C4-2B (cell line): ENCODE measurements around the gene NCKAP5.

Experiments used
- H3K27ac ChIP-seq: fragments of 450-650 bp; 2 replicates; pipeline ENCODE4 v1.5.1; 2017
- ZFX ChIP-seq: fragments of 450-650 bp; IDR thresholded peaks from 2 replicates; pipeline ENCODE4 v1.6.1; 2017
- TF ChIP-seq, protein P1 (sequence below): fragments of 450-650 bp; conservative IDR thresholded peaks from 2 replicates; pipeline ENCODE4 v1.5.1; 2017; ENCODE audit warnings: mild to moderate bottlenecking

The NCKAP5 gene

DNA sequence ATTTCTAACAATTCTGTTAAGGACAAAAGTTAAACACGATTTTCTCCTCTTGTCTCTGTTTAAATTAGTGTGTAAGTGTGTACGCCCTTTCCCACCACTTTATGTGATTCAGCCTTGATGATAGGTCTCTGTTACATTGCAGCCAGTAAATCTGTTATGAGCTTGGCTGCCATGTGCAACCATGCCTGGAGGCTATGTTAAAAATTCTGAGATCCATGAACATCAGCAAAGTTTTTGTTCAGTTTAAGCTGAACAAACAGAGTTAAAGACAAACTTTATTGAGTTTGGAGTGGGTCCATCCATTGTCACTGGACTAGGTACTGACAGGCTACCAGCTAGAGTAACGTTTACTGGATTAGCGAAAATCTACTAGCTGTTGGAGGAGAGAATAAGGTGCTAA is 110.4 kb downstream of the NCKAP5 start:
- no peak for TF ChIP-seq ZFX
- TF ChIP-seq, protein P1, sequence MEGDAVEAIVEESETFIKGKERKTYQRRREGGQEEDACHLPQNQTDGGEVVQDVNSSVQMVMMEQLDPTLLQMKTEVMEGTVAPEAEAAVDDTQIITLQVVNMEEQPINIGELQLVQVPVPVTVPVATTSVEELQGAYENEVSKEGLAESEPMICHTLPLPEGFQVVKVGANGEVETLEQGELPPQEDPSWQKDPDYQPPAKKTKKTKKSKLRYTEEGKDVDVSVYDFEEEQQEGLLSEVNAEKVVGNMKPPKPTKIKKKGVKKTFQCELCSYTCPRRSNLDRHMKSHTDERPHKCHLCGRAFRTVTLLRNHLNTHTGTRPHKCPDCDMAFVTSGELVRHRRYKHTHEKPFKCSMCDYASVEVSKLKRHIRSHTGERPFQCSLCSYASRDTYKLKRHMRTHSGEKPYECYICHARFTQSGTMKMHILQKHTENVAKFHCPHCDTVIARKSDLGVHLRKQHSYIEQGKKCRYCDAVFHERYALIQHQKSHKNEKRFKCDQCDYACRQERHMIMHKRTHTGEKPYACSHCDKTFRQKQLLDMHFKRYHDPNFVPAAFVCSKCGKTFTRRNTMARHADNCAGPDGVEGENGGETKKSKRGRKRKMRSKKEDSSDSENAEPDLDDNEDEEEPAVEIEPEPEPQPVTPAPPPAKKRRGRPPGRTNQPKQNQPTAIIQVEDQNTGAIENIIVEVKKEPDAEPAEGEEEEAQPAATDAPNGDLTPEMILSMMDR, result no peak
- no peak overlapping the region for H3K27ac ChIP-seq

DNA sequence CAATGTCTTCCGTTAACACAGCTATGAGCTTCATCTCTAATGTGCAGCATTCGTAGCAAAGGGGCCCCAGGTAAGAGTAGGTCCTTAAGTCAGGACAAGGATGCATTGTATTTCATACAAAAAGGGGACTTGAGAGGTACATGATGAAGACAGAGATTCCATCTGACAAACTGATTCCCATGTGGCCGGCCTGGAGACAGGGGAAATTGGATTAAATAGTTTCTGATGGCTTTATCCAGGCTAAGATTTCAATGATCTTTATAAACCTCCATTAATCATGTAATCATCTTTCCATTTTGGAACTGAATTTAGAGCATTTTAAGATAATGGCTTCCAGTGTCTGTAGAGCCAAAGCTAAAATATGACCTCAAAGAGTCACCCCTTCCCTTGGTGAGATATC is 111.3 kb downstream of the NCKAP5 start:
- H3K27ac ChIP-seq, result no peak overlapping the region
- TF ChIP-seq ZFX, result no peak
- TF ChIP-seq, protein P1, result no peak

- TF ChIP-seq, protein P1, result no peak
- no peak for TF ChIP-seq ZFX
- H3K27ac ChIP-seq, result no peak overlapping the region
Observed at GRCh38 chr2:133456156-133456555, 112.1 kb downstream of the NCKAP5 start.

DNA sequence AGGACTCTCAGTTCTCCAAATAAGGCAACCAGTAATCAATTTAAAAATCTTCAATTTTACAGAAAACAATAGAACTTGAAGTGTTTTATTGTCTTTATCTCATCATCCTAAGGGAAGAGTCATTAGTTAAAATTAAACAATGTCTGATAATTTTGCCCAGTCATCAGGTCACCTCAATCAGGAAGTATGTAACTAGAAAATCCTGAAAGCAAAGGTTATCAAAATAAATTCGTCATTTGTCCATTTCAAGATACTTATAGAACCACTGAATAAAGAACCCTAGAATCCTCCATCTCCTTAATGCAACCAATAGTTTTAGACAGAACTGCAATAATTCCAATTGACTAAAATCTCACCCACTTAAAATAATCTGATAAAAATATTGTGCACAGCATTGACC is 115.2 kb downstream of the NCKAP5 start:
- no peak overlapping the region for H3K27ac ChIP-seq

GRCh38 chr2:133452583-133452982 is 115.7 kb downstream of the NCKAP5 start:
- TF ChIP-seq ZFX, result no peak
- TF ChIP-seq, protein P1, result no peak
- no peak overlapping the region for H3K27ac ChIP-seq

More for the DNA sequence above, 115.2 kb downstream of the NCKAP5 start:
- TF ChIP-seq, protein P1, result no peak
- no peak for TF ChIP-seq ZFX

DNA sequence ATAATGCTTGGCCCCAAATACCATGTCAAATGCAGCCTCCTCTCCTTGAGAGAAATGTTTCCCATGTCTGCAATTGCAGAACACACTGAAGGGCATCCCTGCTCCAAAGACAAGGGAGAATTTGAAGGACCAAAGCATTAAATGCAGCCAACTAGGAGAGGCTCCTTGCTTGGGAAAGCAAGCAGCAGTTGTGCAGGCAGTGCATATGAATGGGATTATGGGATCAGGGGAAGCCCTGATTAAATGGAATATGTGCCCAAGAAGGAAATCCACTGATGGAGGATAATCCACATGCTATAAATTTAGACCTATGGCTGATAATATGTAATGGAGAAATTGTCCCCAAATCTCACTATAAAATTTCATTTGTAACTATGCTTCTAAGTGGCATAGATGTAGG is 116.1 kb downstream of the NCKAP5 start:
- no peak overlapping the region for H3K27ac ChIP-seq
- TF ChIP-seq, protein P1, result no peak
- TF ChIP-seq ZFX, result no peak

GRCh38 chr2:133448195-133448594 is 120.1 kb downstream of the NCKAP5 start:
- TF ChIP-seq ZFX, result no peak
- TF ChIP-seq, protein P1, result no peak
- H3K27ac ChIP-seq, result no peak overlapping the region

DNA sequence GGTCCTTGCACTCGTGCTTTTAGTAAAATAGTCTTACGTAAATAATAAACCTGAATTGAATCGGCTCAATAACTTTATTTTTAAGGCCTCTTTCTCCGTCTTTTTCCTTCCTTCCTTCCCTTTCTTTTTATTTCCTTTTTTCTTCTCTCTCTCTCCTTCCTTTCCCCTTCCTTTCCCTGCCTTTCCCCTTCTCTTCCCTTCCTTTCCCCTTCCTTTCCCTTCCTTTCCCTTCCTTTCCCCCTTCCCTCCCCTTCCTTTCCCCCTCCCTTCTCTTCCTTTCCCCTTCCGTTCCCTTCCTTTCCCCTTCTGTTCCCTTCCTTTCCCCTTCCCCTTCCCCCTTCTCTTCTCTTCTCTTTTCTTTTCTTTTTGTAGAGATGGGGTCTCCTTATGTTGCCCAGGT is 121.0 kb downstream of the NCKAP5 start:
- no peak for TF ChIP-seq ZFX
- TF ChIP-seq, protein P1, result no peak
- H3K27ac ChIP-seq, result no peak overlapping the region
